ENCODE measurements around the gene WDR18. TPM values are rescaled to one million over a fixed set of nuclear protein-coding genes. Genes with fewer than 3 reads are reported as not detected.

Gene WDR18
- total RNA-seq, 1 donor from 2014 or later, result 29.2 TPM

DNA sequence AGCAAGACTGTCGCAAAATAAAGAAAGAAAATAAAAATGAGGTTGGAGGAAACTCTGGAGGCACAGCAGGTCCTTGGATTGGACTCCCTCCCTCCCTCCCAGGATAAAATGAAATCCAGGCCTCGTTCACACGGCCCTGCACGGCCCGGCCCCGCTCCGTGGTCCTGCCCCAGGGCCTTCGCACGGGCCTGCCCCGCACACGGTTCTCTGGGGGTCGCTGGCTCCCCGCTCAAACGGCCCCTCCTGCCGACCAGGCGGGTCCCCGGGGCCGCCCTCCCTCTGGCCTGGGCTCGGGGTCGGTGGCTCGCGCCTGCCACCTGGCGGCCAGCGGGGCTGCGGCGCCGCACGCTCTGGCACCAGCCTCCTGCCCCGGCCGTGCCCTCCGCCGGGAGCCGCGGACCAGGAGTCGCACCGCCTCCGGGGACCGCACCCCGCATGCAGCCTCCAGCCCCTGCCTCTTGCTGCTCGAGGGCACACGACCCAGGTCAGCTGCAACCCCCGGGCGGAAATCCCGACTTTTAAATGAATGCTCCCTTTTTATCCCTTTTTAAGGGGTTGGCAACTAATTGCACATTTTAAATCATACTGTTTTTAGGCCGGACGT is 1.5 kb upstream of the WDR18 start:
- TF ChIP-seq, protein P1, sequence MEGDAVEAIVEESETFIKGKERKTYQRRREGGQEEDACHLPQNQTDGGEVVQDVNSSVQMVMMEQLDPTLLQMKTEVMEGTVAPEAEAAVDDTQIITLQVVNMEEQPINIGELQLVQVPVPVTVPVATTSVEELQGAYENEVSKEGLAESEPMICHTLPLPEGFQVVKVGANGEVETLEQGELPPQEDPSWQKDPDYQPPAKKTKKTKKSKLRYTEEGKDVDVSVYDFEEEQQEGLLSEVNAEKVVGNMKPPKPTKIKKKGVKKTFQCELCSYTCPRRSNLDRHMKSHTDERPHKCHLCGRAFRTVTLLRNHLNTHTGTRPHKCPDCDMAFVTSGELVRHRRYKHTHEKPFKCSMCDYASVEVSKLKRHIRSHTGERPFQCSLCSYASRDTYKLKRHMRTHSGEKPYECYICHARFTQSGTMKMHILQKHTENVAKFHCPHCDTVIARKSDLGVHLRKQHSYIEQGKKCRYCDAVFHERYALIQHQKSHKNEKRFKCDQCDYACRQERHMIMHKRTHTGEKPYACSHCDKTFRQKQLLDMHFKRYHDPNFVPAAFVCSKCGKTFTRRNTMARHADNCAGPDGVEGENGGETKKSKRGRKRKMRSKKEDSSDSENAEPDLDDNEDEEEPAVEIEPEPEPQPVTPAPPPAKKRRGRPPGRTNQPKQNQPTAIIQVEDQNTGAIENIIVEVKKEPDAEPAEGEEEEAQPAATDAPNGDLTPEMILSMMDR (IDR thresholded peaks at IDR 0.05), result peak; percentile 96
- intact Hi-C loops (cut with DNase I), result loop anchor here (5.0 to 10.0 kb wide), 2 partner anchors 60 to 208 kb away; no protein-coding TSS in a partner anchor
- Histone ChIP-seq H3K27ac (peak overlapping the region; percentile 91), H3K27me3 (ENCODE audit: low read depth) (no peaks in the 10 kb centered on the region), H3K36me3 (peaks cover 12% of the 10 kb centered on the region), H3K4me1 (peaks cover 37% of the 10 kb centered on the region), H3K9me3 (no peaks in the 10 kb centered on the region), H3K4me3 (peak overlapping the region; percentile 43)
- ATAC-seq, result peak; percentile 85 to 89
- DNase-seq, result peak; percentile 79

DNA sequence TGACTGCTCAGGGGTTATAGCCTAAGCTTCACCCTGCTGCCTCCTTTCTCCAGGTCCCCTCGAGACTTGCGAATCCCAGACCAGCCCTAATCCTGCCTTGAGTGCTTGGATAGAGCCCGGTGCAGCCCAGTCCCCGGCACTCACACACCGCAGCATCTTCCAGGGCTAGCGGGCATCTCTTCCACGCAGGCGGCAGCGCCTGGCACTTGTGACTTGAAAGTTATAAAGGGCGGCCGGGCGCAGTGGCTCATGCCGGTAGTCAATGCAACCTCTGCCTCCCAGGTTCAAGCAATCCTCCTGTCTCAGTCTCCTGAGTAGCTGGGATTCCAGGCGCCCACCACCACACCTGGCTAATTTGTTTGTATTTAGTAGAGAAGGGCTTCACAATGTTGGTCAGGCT is 1.9 kb downstream of the WDR18 start:
- Histone ChIP-seq H3K4me3 (no peak overlapping the region), H3K4me1 (peaks cover 25% of the 10 kb centered on the region), H3K9me3 (no peaks in the 10 kb centered on the region), H3K36me3 (peaks cover 32% of the 10 kb centered on the region), H3K27me3 (ENCODE audit: low read depth) (no peaks in the 10 kb centered on the region), H3K27ac (no peak overlapping the region)
- ATAC-seq, result no peak
- TF ChIP-seq, protein P1 (IDR thresholded peaks at IDR 0.05), result no peak
- intact Hi-C loops (cut with DNase I), result loop anchor here (10.0 kb wide), 1 partner anchor 211 kb away; no protein-coding TSS in a partner anchor
- DNase-seq, result peak; percentile 43

DNA sequence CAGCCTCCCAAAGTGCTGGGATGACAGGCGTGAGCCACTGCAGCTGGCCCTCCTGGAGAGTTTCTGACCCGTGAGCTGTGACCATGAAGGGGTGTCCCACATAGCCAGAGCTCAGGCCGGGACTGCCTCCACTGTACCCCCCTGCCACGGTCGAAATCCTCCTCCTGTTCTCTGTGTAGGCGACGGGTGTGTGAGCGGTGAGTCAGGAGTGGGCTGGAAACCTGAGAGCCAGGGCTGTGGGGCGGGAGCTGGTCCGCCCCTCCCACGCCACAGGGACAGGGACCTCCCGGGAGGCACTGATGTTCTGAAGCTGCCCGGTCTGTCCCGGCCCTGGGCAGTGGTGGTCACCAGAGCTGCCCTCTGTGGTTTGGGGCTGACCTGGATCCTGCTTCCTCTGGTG is 3.9 kb downstream of the WDR18 start:
- TF ChIP-seq, protein P1 (IDR thresholded peaks at IDR 0.05), result no peak
- no peak overlapping the region for H3K27ac ChIP-seq
- H3K4me1 ChIP-seq, result peaks cover 17% of the 10 kb centered on the region
- intact Hi-C loops (cut with DNase I), result loop anchor here (10.0 kb wide), 1 partner anchor 213 kb away; no protein-coding TSS in a partner anchor
- ATAC-seq, result no peak
- DNase-seq, result no peak
- H3K9me3 ChIP-seq, result no peaks in the 10 kb centered on the region
- peaks cover 43% of the 10 kb centered on the region for H3K36me3 ChIP-seq
- H3K4me3 ChIP-seq, result no peak overlapping the region
- no peaks in the 10 kb centered on the region for H3K27me3 ChIP-seq (ENCODE audit: low read depth)

DNA sequence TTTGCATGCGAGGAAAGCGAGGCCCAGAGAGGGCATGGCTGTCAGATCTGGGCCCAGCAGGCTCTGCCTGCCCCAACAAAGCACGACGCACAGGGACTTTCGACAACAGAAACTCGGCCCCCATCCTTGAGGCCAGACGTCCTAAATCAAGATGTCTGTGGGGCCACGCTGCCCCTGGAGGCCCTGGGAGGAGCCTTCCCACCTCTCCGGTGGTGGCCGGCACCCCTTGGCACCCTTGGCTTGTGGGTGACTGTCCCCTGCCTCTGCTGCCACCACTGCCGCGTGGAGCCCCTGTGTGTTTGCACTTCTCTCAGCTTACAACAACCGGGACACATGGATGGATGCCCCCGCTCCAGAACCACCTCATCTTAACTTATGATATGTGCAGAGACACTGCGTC is 4.4 kb downstream of the WDR18 start:
- peaks cover 46% of the 10 kb centered on the region for H3K36me3 ChIP-seq
- ATAC-seq, result no peak

DNA sequence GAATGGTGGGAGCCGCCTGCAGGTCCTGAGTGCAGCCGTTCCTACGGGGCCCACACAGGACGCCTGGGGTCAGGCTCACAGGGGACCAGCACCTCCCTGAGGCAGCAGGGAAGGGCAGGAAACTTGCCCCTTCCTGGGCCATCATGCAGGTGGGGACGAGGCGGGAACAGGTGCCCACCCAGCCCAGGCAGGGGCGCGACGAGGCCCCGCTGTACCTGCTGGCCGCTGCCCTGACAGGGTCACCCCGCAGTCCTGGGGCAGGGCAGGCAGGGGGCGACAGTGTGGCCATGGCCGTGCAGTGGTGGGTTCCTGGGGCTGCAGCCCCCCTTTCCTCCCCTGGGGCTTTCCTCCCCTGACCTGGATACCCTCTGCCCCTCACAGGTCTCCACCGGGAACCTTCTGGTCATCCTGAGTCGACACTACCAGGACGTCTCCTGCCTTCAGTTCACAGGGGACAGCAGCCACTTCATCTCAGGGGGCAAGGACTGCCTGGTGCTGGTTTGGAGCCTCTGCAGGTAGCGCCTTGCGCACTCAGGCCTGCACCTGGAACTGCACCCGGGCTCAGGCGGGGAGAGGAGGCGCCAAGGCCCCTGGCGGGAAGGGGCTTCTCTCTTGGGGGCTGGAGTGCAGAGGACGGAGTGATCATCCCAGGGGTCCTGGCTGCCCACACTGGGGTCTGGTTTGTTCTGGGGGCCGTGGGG is 5.4 kb downstream of the WDR18 start:
- DNase-seq, result no peak
- ATAC-seq, result no peak
- Histone ChIP-seq H3K4me1 (peaks cover 7% of the 10 kb centered on the region), H3K9me3 (no peaks in the 10 kb centered on the region), H3K4me3 (no peak overlapping the region), H3K27me3 (ENCODE audit: low read depth) (no peaks in the 10 kb centered on the region), H3K36me3 (peaks cover 51% of the 10 kb centered on the region), H3K27ac (no peak overlapping the region)
- TF ChIP-seq, protein P1 (IDR thresholded peaks at IDR 0.05), result no peak
- intact Hi-C loops (cut with DNase I), result loop anchor here (10.0 kb wide), 1 partner anchor 215 kb away; no protein-coding TSS in a partner anchor

More for the DNA sequence above, 4.4 kb downstream of the WDR18 start:
- Histone ChIP-seq H3K27me3 (ENCODE audit: low read depth) (no peaks in the 10 kb centered on the region), H3K9me3 (no peaks in the 10 kb centered on the region), H3K4me1 (peaks cover 12% of the 10 kb centered on the region), H3K27ac (no peak overlapping the region), H3K4me3 (no peak overlapping the region)
- intact Hi-C loops (cut with DNase I), result loop anchor here (10.0 kb wide), 1 partner anchor 214 kb away; no protein-coding TSS in a partner anchor
- DNase-seq, result peak; percentile 39
- TF ChIP-seq, protein P1 (IDR thresholded peaks at IDR 0.05), result no peak

Measured in lower lobe of right lung (tissue), 2 donors.